ENCODE measurements around the gene MBP.

The MBP gene

DNA sequence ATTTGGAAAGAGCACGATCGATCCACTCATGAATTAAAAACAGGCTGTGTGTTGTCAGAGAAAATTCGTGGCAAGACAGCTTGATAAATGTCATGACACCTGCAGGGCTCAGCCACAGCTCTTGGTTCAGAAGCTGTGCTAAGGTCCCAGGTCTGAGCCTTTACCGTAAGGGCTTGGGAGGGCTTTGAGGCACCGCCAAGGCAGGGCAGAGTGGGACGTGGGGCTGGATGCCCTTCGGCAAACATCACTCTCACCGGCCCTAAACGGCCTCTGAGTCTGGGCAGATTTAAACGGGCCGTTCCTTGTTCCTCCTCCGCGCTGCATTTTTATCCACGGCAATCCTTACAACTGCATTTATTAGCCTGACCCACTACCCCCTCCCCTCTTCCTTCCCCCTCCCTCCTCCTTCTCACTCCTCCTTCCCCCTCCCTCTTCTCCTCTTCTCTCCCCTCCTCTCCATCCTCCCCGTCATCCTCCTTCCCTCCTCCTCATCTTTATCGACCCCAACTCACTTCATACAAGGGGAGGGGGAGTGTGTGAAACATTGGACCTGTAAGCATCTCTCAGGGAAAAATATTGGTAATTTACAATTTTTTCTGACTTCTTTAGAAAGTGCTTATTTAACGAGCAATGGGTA, 33.9 kb downstream of the MBP start:
- FAIRE-seq, result no peak

GRCh38 chr18:77098029-77098428, 34.6 kb downstream of the MBP start:
- FAIRE-seq, result no peak

DNA sequence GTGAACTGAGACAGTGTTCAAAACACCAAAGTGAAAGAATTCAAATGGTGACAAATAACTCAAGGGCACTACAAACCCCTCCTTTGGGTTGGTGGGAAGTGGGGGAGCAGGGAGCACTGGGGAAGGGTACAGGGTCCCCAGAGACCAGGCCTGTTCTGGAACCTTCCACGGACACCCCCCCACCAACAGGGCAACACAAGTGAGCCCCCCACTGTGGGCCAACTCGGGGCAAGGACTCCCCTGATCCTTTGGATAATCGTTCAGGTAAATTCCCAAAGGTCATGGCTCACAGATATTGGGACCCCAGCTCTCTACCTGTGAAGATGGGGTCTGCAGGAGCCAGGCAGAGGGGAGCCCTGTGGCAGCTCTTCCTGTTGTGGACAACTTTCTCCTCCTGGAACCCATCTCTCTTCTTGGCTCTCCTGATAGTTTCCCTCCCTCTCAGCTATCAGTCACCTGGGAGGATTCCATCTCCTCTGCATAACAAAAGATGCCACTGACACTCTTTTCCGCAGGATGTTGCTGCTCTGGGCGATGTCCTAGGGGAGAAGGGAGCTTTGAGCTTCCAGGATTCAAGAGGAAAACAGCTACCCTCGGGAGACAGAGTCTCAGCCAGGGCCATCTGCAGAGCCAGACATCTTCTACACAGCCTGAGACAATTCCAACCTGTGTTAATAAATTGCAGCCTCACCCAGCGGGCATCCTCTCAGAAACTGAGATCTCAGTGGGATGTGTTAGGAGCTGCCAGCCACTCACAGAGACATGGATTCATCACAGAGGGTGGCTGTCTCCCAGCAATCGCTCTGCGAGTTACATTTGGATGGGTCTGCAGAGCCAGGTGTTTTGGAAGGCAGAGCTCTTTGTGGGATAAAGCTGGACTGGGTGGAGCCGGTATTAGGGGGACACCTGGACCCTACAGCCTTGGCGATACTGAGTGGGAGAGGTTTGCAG, 35.4 kb downstream of the MBP start:
- FAIRE-seq, result no peak

DNA sequence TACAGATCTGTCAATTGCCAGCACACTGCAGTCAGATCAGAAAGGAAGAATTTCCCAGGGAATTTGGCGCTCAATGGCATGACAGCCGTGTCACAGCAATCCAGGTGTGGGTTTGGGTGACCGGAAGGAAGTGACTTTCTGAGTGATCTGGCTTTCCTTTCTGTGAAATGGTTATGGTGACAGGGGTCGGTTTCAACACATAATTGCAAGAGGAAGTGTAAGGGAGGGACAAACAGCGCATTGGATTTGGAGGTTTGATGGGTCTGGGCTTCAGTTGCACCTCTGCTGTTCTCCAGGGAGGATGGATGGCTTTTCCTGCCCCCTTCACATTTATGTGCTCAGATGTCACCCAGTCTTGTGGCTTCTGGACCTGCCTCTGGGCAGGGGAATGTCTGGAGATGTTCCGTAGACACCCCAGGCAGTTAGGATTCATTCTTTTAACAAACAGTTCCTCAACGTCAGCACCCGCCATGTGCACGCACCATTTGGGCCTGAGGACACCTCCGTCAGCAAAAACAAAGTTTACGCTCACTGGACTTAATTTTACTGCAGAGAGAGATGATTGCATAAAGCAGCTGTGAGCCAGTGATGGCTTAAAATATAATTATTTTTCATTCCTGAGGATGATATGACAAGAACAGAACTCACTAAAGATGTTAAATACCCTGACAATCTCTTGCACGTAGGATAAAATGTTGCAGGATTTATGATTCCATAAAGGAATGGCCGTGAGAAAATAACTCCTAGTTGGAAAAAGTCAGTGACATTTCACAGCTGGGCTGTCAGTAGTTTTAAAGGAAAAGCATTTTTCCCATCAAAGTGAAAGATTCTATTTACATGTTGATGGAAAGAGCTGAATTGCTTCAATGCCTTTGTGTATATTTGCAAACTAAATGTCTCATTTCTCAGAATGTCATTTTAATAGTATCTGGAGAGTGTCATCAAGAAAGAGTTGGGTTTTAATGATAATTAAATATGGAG, 36.9 kb downstream of the MBP start:
- FAIRE-seq, result no peak

DNA sequence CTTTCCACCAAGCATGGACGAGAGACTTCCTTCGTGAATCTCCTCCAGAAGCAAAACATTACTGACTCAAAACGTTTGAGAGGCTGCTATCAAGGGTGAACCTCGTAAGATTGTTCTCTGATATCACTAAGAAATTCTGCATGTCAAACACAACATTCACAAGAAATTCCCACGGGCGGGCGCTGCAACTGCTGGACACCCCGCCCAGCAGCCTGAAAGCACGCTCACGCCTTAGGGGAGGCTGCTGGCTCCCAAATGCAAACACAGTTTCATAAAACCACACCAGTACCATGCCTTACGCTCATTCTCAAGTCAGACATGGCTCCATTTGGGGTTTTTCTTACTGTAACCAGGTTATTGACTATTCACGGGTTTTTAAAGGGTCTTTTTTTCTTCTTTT, 39.0 kb downstream of the MBP start:
- no peak for FAIRE-seq

- no peak for FAIRE-seq
Measured at GRCh38 chr18:77093067-77093430, 39.5 kb downstream of the MBP start.

DNA sequence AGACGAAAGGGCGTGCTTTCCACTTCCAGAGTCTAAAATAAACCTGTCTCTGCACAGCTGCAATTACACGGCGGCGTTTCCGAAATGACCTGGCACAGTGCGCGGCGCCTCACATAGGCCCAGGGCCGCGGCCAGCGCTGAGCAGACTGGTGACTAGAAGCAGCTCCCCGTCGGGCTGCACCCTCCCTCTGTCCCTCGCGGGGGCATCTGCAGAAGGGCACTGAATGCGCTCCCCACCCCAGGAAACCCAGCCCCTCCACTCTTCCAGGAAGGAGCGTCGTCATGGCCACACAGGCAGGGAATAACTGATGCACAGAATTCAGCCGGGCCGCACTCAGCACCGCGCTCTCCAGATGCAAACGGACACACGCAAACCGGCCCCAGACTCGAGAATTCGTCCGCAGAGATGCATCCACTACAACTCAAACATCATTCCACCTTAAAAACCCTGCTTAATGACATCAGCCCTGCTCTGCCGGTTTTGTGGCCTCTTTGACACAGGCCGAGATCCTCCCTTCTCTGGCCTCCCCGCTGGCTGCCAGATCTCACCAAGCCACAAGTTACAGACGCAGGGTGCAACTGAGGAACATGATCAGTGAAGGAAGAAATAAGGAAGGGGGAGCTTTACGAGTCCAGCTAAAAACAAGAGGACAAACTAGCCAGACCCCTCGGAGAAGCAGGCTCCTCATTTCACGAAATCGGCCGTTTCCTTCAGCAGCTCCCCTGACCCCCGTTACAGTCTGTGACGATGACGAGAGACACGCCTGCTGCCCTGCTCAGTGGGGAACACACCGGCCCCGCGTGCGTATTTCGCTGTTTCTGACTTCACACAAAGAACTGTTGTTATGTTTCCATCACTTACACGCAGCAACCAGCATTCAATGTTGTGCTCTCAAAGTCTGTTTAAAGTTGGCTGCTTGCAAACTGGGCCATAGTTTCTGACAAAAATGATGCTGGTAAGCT, 40.2 kb downstream of the MBP start:
- no peak for FAIRE-seq

DNA sequence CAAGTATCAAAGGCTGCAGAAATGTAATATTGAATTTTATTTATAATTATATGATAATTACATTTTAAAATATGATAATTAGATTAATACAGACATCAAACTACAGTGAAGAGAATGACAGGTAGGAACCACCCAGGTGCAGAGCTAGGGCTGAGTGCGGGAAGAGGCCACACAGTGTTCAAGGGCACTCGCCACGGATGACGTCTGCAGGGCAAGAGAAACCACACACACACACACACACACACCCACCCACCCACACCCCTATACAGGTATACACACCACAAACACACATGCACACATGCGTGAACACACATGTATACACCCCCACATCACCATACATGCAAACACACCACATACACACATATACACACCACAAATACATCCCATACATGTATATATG, 41.2 kb downstream of the MBP start:
- no peak for FAIRE-seq

GRCh38 chr18:77090546-77091174, 41.9 kb downstream of the MBP start:
- no peak for FAIRE-seq

GRCh38 chr18:77089723-77090285, 42.8 kb downstream of the MBP start:
- no peak for FAIRE-seq

GRCh38 chr18:77088963-77089722, 43.4 kb downstream of the MBP start:
- no peak for FAIRE-seq

DNA sequence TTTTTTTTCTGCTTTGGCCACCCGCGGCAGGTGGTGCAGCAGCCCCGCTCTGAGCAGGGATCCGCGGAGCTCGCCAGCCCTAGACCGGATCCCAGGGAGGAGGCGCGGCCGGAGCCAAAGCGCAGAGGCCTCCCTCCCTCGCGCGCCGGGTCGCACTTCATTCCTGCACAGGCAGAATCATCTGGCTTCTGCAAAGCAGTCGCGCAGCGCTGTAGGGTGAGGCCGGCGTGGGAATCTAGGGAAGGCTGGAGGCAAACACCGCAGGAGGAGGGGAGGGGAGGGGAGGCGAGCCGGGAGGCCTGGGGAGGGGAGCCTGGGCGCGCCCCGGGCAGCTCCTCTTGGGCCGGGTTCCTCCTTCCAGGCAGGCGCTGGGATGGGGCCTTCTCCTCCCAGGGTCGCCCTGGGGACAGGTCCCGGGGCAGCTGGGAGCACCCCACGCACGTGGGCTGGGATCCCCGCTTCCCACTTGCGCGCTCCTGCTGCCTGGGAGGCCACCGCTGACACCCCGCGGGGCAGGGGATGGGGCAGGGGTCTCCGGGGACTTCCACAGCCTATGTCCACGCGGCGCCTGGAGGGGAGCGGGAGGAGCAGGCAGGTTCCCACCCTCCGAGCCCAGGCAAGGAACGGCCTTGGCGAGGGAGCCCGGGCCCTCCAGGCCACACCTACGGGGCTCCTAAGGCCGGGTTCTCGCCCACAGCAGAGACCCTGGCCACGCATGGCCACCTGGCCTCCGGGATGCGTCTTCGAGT, 45.0 kb downstream of the MBP start:
- FAIRE-seq, result no peak

DNA sequence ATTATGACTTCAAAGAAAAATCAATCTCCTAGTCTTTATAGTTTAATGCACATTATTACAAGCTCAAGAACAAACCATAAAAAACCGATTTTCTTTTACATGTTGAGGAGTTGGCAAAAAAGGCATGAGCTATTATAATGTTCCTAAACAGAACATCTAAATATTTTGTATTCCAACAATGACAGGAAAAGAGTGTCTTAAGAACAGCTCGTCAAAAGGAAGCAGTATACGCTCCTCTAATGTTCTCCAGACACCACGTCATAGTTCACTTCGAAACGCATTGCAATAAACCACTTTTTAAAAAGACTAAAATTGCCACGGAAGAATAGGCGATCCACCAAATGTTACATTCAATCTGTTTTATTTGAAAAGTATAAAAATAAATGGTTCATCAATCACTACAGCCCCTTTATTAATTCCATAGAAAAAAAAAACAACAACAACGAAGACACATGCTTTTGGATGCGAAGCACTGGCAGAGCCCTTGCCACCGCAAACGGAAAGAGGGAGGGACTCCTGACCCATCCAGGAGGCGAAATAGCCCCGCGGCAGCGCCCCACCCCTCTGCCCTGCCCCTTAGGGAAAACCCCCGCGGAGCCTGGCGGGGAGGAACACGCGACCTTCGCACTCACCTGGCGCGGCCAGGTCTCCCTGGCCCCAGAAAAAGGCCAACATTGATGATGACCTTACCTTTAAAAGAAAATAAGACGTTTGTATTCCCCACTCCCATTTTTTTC, 45.8 kb downstream of the MBP start:
- FAIRE-seq, result no peak

- no peak for FAIRE-seq
Measured at GRCh38 chr18:77086034-77086433, 46.5 kb downstream of the MBP start.

DNA sequence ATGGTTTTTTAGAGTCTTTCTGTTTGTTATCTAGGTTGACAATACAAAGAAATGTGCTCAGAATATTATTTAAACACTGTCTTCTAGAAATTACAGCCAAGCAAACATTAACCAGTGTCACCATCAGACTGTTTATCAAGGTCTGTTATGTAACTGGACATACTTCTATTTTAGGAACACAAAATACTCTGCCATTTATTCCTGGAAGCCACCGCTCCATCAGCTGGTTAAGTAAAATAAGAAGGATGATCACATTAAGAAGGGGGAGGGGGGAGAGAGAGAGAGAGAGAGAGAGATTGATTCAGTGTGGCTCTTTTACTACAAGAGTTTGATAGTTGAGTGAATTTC, 47.9 kb downstream of the MBP start:
- no peak for FAIRE-seq

GRCh38 chr18:77082316-77082955, 50.1 kb downstream of the MBP start:
- no peak for FAIRE-seq

- no peak for FAIRE-seq
Measured at GRCh38 chr18:77081390-77081778, 51.2 kb downstream of the MBP start.

DNA sequence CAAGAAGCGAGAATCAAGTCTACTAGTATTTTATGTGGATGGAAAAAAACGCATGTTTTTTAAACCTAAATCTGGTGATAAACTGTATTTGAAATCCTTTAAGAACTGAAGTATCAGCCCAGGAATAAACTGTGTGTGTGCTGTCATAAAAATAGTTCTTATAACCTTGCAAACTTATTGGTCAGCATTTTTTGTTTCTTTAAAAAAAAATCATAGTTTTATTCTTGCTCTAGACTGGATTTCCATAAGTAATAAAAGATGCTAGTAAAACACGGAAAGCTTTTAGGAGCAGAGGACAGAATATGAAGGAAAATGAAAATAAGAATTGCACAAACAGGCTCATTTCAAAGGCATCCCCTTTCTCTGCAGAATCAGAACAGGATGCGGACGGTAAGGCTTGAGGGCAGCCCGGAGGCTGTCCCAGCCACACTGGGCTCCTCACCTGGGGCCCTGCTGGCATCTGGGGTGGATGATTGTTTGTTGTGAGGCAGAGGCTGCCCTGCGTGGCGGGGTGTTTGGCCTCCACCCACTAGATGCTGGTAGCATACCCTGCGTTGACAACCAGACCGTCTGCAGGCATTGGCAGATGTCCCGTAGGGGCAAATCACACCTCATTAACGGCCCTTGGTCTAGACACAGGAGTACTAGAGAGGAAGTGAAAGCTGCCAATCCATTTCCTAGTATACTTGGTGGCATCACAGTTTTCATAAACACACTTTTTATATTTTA, 52.5 kb downstream of the MBP start:
- FAIRE-seq, result no peak

All from G401.6 (cell line).